C4-2B (cell line): ENCODE results near the gene MOV10L1.

Source experiments
- H3K27ac ChIP-seq: fragments of 450-650 bp; 2 replicates; pipeline ENCODE4 v1.5.1; 2017
- ZFX ChIP-seq: fragments of 450-650 bp; IDR thresholded peaks from 2 replicates; pipeline ENCODE4 v1.6.1; 2017
- TF ChIP-seq, protein P1 (sequence below): fragments of 450-650 bp; conservative IDR thresholded peaks from 2 replicates; pipeline ENCODE4 v1.5.1; 2017; ENCODE audit warnings: mild to moderate bottlenecking

MOV10L1 gene

DNA sequence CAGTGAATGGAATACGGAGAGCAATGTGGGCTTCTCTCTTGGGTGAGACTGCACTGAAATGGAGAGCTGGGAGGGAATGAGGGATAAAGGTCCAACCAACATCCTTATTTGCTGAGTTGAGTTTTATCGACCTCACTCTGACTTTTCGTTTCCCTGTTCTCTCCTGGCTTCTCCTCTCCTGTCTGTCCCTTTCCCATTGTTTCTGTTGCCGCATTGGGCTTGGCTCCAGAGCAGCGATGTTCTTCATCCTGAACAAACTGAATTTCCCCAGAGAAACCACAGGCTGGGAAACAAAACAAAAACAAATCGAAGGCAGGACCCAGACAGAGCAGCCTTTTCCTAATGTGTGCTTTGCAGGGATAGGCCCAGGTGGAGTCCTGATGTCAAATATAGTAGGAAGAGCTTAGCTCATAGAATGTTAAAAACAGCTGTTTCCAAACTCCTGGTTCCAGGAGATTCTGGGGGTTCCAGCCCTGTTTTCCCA lies 30.0 kb downstream of the MOV10L1 start:
- TF ChIP-seq, protein P1, sequence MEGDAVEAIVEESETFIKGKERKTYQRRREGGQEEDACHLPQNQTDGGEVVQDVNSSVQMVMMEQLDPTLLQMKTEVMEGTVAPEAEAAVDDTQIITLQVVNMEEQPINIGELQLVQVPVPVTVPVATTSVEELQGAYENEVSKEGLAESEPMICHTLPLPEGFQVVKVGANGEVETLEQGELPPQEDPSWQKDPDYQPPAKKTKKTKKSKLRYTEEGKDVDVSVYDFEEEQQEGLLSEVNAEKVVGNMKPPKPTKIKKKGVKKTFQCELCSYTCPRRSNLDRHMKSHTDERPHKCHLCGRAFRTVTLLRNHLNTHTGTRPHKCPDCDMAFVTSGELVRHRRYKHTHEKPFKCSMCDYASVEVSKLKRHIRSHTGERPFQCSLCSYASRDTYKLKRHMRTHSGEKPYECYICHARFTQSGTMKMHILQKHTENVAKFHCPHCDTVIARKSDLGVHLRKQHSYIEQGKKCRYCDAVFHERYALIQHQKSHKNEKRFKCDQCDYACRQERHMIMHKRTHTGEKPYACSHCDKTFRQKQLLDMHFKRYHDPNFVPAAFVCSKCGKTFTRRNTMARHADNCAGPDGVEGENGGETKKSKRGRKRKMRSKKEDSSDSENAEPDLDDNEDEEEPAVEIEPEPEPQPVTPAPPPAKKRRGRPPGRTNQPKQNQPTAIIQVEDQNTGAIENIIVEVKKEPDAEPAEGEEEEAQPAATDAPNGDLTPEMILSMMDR: no peak
- TF ChIP-seq ZFX: no peak

DNA sequence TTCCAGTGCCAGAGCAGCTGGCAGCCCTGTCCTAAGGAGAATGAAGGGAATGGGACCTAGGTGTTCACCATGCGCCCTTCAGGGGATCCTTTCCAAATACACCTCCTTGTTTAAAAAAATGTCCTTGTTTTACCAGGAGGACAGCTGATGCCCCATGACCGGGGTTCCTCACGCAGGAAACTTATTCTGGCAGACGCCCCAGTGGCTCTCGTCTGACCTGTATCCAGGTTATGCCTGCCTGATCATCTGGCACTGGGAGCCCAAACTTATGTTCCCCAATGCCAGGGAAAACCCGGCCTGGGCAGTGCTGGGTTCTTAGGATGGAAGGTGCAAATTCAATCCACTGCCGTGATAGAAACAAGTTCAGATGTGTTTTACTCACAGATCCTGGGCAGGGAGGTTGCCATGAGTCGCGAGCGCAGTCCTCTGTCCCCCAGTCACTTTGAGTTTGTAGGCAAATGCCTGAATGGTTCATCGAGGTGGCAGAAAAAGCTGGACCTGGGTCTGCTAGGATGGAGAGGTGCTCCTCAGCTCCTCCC lies 31.5 kb downstream of the MOV10L1 start:
- no peak overlapping the region for H3K27ac ChIP-seq
- no peak for TF ChIP-seq ZFX
- TF ChIP-seq, protein P1: no peak

More for the DNA sequence above, 30.0 kb downstream of the MOV10L1 start:
- no peak overlapping the region for H3K27ac ChIP-seq

DNA sequence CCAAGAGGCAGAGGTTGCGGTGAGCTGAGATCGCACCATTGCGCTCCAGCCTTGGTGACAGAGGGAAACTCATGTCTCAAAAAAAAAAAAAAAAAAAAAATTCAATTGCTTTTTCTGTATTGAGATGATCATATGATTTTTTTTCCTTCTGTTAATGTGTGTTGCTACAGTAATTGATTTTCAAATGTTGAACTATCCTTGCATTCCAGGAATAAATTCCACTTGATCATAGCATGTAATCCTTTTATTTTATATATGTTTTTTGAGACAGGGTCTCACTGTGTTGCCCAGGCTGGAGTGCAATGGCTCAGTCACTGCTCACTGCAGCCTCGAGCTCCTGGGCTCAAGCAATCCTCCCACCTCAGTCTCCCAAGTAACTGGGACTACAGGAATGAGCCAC lies 33.3 kb downstream of the MOV10L1 start:
- no peak overlapping the region for H3K27ac ChIP-seq
- TF ChIP-seq, protein P1: no peak
- no peak for TF ChIP-seq ZFX

DNA sequence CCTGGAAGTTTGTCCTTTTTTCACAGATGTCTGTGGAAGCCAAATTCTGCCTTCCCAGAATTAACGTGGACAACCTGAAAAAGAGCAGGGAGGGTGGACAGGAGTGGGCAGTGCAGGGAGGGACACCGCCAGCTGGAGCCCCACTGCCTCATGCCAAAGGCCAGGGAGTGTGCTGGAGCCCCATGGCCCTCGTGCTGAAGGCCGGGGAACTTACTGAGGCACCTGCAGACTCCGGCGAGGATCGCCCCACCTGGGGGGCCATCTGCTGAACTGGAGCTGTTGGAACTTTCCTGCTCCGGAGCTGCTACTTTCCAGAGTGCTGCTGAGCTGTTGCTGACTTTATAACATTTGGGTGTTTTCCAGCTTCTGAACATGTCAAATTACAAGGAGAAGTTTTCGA lies 35.2 kb downstream of the MOV10L1 start:
- H3K27ac ChIP-seq: no peak overlapping the region
- TF ChIP-seq, protein P1: no peak
- TF ChIP-seq ZFX: no peak

DNA sequence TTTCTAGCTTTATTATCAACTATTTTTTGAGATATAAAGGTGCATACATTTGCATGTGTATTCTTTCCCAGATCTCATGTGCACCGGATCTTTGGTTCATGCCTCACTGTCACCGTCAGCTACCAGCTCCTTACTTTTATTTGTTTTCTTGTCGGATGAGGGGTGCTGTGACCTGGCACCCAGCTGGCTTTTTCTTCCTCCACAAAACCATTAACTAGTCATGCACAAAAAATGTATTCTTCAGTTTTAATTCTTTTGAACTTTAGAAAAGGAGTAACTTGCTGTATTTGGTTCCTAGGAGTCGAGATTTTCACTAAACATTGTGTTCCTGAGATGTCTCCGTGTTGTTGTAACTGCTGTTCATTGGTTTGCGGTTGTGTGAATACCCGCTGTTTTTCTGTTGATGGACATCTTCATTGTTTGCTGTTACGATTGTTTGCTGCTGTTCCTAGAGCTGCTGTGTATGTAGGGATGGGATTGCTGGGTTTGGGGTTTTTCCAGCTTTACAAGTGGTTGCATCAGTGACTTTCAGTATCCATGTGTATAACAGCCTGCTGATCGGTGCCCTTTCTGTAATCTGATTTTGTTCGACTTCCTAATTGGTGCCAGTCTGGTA lies 39.4 kb downstream of the MOV10L1 start:
- H3K27ac ChIP-seq: no peak overlapping the region
- TF ChIP-seq, protein P1: no peak
- TF ChIP-seq ZFX: no peak

DNA sequence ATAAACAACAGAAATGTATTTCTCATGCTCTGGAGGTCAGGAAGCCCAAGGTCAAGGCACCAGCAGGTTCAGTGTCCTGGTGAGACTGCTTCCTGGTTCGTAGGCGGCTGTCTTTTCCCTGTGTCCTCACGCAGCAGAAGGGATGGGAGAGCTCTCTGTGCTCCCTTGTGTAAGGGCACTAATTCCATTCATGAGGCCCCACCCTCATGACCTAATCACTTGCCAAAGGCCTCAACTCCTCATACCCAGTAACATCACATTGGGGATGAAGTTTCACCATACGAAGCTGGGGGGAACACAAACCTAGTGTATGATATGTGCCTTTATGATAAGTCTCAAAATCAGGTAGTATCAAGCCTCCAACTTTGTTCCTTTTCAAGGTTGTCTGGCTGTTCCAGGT lies 42.1 kb downstream of the MOV10L1 start:
- H3K27ac ChIP-seq: no peak overlapping the region
- TF ChIP-seq, protein P1: no peak
- TF ChIP-seq ZFX: no peak

DNA sequence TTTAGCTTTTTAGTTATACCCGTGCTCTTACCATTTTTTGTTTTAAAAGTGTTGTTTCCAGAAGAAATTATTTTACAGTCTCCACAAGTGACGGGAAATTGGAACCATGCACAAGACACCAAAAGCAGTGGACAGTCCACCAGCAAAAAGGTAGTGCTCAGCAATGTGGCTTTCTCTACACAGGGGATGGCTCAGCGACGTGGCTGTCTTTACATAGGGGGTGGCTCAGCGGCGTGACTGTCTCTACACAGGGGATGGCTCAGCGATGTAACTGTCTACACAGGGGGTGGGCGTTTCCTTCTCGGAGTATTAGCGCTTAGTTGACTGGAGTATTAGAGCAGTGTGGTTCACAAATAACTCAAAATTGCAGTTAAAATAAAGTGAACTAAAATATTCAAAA lies 44.7 kb downstream of the MOV10L1 start:
- TF ChIP-seq, protein P1: no peak
- no peak for TF ChIP-seq ZFX
- no peak overlapping the region for H3K27ac ChIP-seq
